HepG2 (cell line): ENCODE data around the gene DIP2C. TPM values are rescaled to one million over a fixed set of nuclear protein-coding genes. Genes with fewer than 3 reads are reported as not detected.

Experiments
- ATAC-seq: fragments of 200-7000 bp; cut with Tn5 transposase; 3 replicates; pipeline ENCODE4 v1.9.1; 2020; ENCODE audit warnings: mild to moderate bottlenecking, moderate library complexity
- BruUV-seq: library from RNA; stranded (reverse); fragments of 400-500 nt; replicated peaks from 2 replicates; lab custom pipeline; 2021; lab: Mats Ljungman, UMichigan
- CTCF ChIA-PET: fragments of 300-600 bp; formaldehyde crosslinking; extraction: SDS; loops from one replicate; lab custom pipeline; 2021; ENCODE audit warnings: low total read pairs, inconsistent platforms, low intra/inter-chr PET ratio; lab: Yijun Ruan, JAX
- POLR2A ChIA-PET: fragments of 350-600 bp; sonication (Branson Sonifier 250); formaldehyde crosslinking; loops from one replicate; lab custom pipeline; 2020; ENCODE audit warnings: antibody characterized with exemption, inconsistent platforms; lab: Yijun Ruan, JAX
- DNase-seq: peaks from one replicate; pipeline ENCODE4 v3.0.0-alpha.2; 2015; ENCODE audit warnings: low spot score
- FAIRE-seq: peaks from 3 replicates; lab custom pipeline; 2011; peaks lifted over from hg19 to GRCh38; lab: Jason Lieb, UNC
- H2AFZ ChIP-seq: one replicate; pipeline ENCODE4 v1.6.1; 2011; ENCODE audit warnings: low read length, inconsistent platforms
- H3K27ac ChIP-seq: fragments of 300-600 bp; 3 replicates; pipeline ENCODE4 v1.8.0; 2011; ENCODE audit warnings: mixed run types, mild to moderate bottlenecking, mixed read lengths, low read length, inconsistent platforms; ENCODE audit not compliant: insufficient read depth; ENCODE audit errors: extremely low read length
- H3K27me3 ChIP-seq, 2 experiments: fragments of 200-600 bp in 1 of 2; 2 replicates in 1 of 2; 3 replicates in 1 of 2; pipeline versions ENCODE4 v1.6.0 to v1.8.0; 2011; ENCODE audit warnings: low read length in 2 of 2, mild to moderate bottlenecking in 2 of 2, moderate library complexity in 2 of 2, inconsistent platforms in 1 of 2; ENCODE audit not compliant: insufficient read depth in 2 of 2, control insufficient read depth in 1 of 2
- H3K36me3 ChIP-seq, 2 experiments: fragments of 200-600 bp in 1 of 2; replicated peaks in 1 of 2; 2 replicates in 1 of 2; 3 replicates in 1 of 2; pipeline versions ENCODE4 v1.5.1 to v1.8.0; 2011; ENCODE audit warnings: low read length in 2 of 2, inconsistent platforms in 1 of 2; ENCODE audit not compliant: insufficient read depth in 2 of 2, control insufficient read depth in 1 of 2
- H3K4me1 ChIP-seq: 2 replicates; pipeline ENCODE4 v1.5.1; 2012; ENCODE audit warnings: low read length, inconsistent platforms; ENCODE audit not compliant: insufficient read depth
- H3K4me2 ChIP-seq: 2 replicates; pipeline ENCODE4 v1.6.0; 2011; ENCODE audit warnings: low read depth, low read length, inconsistent platforms
- H3K4me3 ChIP-seq, 3 experiments: fragments of 200-600 bp in 1 of 3; sonication (generic), shearing (Covaris generic) in 1 of 3; replicated peaks in 1 of 3; 2 replicates each; pipeline ENCODE4 v1.5.1; 2011 to 2016; ENCODE audit warnings: low read length in 3 of 3, inconsistent platforms in 2 of 3, low read depth in 2 of 3, mild to moderate bottlenecking in 2 of 3, control low read depth in 1 of 3, mixed read lengths in 1 of 3; ENCODE audit not compliant: insufficient read depth in 1 of 3
- H3K79me2 ChIP-seq: one replicate; pipeline ENCODE4 v1.6.1; 2011; ENCODE audit warnings: low read length, inconsistent platforms; ENCODE audit not compliant: insufficient read depth
- H3K9ac ChIP-seq: 2 replicates; pipeline ENCODE4 v1.6.0; 2011; ENCODE audit warnings: mild to moderate bottlenecking, low read depth, low read length, inconsistent platforms; ENCODE audit not compliant: insufficient read depth
- H3K9me3 ChIP-seq: 2 replicates; pipeline ENCODE4 v1.5.1; 2012; ENCODE audit warnings: mild to moderate bottlenecking, low read length
- H4K20me1 ChIP-seq: 2 replicates; pipeline ENCODE4 v1.6.0; 2011; ENCODE audit warnings: inconsistent platforms, mild to moderate bottlenecking, low read length, moderate library complexity; ENCODE audit not compliant: insufficient read depth
- EEA1 ChIP-seq: sonication (generic); formaldehyde crosslinking; IDR thresholded peaks from 2 replicates; pipeline ENCODE4 v1.5.1; 2020; ENCODE audit warnings: mild to moderate bottlenecking, missing genetic modification reagents, borderline replicate concordance
- FOXK2 ChIP-seq: fragments of 450-650 bp; IDR thresholded peaks from 2 replicates; pipeline ENCODE4 v1.6.1; 2016
- HDAC1 ChIP-seq: sonication (generic); formaldehyde crosslinking; IDR thresholded peaks from 2 replicates; pipeline ENCODE4 v1.5.1; 2020; ENCODE audit warnings: mild to moderate bottlenecking, missing genetic modification reagents
- HNRNPLL ChIP-seq: fragments of 200-400 bp; formaldehyde crosslinking; IDR thresholded peaks from 2 replicates; pipeline ENCODE4 v1.6.1; 2017; ENCODE audit warnings: mild to moderate bottlenecking, low read depth, low read length; ENCODE audit not compliant: poor library complexity, severe bottlenecking
- LCORL ChIP-seq, 2 experiments: fragments of 450-650 bp in 1 of 2; sonication (generic) in 1 of 2; formaldehyde crosslinking in 1 of 2; IDR thresholded peaks; 2 replicates each; pipeline versions ENCODE4 v1.5.0 to v1.6.1; 2017 to 2020; ENCODE audit warnings: antibody characterized with exemption in 1 of 2, missing genetic modification reagents in 1 of 2
- NR2F6 ChIP-seq, 2 experiments: IDR thresholded peaks; 2 replicates each; pipeline ENCODE4 v1.6.1; 2016; ENCODE audit warnings: antibody characterized with exemption in 1 of 2, mild to moderate bottlenecking in 1 of 2
- SMAD9 ChIP-seq: sonication (generic); formaldehyde crosslinking; IDR thresholded peaks from 2 replicates; pipeline ENCODE4 v1.5.1; 2020; ENCODE audit warnings: mild to moderate bottlenecking, missing genetic modification reagents
- ZFY ChIP-seq: sonication (generic); formaldehyde crosslinking; IDR thresholded peaks from 2 replicates; pipeline ENCODE4 v1.4.0; 2020; ENCODE audit warnings: missing genetic modification reagents
- ZNF788 ChIP-seq: sonication (generic); formaldehyde crosslinking; IDR thresholded peaks from 2 replicates; pipeline ENCODE4 v1.5.0; 2020; ENCODE audit warnings: mild to moderate bottlenecking, missing genetic modification reagents, borderline replicate concordance
- WGBS: methylation state at CpG from one replicate; pipeline ENCODE4 v1.1.6; 2017; ENCODE audit warnings: low lambda C conversion rate; 5-methylcytosine and 5-hydroxymethylcytosine counted together
- in situ Hi-C: cut with HindIII; loops from 2 replicates; pipeline ENCODE4 v1.10.0; 2017; ENCODE audit warnings: low pct_unique_long_range_greater_than_20kb; ENCODE audit not compliant: extremely low pct_ligation_motif_present
- intact Hi-C: fragments of 100-400 bp; cut with micrococcal nuclease; formaldehyde crosslinking; loops from one replicate; pipeline ENCODE4 v1.10.0; 2022; ENCODE audit not compliant: unreplicated experiment
- polyA plus RNA-seq, 8 experiments: library from polyadenylated mRNA; depleted of rRNA in 3 of 8; stranded (reverse) in 7 of 8; unstranded in 1 of 8; fragments of >200 nt; fragmentation: Illumina TruSeq in 4 of 8; extraction: Trizol in 4 of 8; gene quantifications; 2 replicates each; pipeline versions ENCODE4 v1.2.1 to v1.2.3, GENCODE V29; 2011 to 2016; ENCODE audit warnings: low read depth in 4 of 8, missing spikeins in 1 of 8, mixed read lengths in 1 of 8; ENCODE audit not compliant: insufficient read depth in 1 of 8
- total RNA-seq, 5 experiments: library from RNA; depleted of rRNA; stranded (reverse); fragments of >200 nt; fragmentation: Illumina TruSeq; extraction: Trizol; gene quantifications; 2 replicates each; pipeline ENCODE4 v1.2.3, GENCODE V29; 2016; ENCODE audit warnings: low read depth in 1 of 5

DIP2C gene
- total and polyA plus RNA-seq, 2 of the 13 experiments (the other 11 are each of a cell fraction or from before 2014, with no cell fraction given), result 2.2 to 2.7 TPM

- 40% methylated on average over 11 of the region's 17 CpGs for WGBS
- Histone ChIP-seq H3K79me2 (no peaks in the 10 kb centered on the region), H3K27me3 (no peaks in the 10 kb centered on the region), H3K36me3 (no peaks in the 10 kb centered on the region), H3K4me2 (peak overlapping the region; percentile 86), H2AFZ (no peak overlapping the region), H3K9me3 (no peaks in the 10 kb centered on the region), H4K20me1 (peaks cover 4% of the 10 kb centered on the region; the same call in 1 of the 2 replicates), H3K27ac (peak overlapping the region; percentile 37), H3K4me3 (peak overlapping the region; percentile 38 to 64 (median 51); a peak in 5 of 6 replicates), H3K4me1 (peaks cover 24% of the 10 kb centered on the region), H3K9ac (peak overlapping the region; percentile 52)
- CTCF ChIA-PET, result no interaction called here
- POLR2A ChIA-PET, result interaction anchor here (1.0 to 2.9 kb wide), 5 partner anchors 15 to 50 kb away, joined by 3 to 14 read pairs (median 4); no protein-coding TSS in a partner anchor
- in situ Hi-C loops, result no loop called here
- no TSS peak for BruUV-seq
- intact Hi-C loops, result no loop called here
- FAIRE-seq (no peak), DNase-seq (no peak), ATAC-seq (peak; percentile 66)
- TF ChIP-seq HNRNPLL (peak; percentile 3), SMAD9 (CRISPR knock-in tag) (no peak), FOXK2 (no peak), LCORL (IDR thresholded peaks at IDR 0.05) (no peak), LCORL (CRISPR knock-in tag; IDR thresholded peaks at IDR 0.05) (no peak), EEA1 (no peak), ZFY (CRISPR knock-in tag) (0 out of 2 replicates have a peak, but pooled peaks have one; percentile 0), NR2F6 (IDR thresholded peaks at IDR 0.05) (no peak), NR2F6 (CRISPR knock-in tag; IDR thresholded peaks at IDR 0.05) (no peak), ZNF788 (CRISPR knock-in tag) (no peak), HDAC1 (CRISPR knock-in tag) (0 out of 2 replicates have a peak, but pooled peaks have one; percentile 2)
- TF ChIP-seq, all 625 proteins: peak for 3
Observed at GRCh38 chr10:625333-625696, 64.2 kb downstream of the DIP2C start.
